ENCODE measurements around the gene FAM3C.
A peak's percentile ranks its signal among the peaks of the same experiment; 100 is the strongest.
"Not testable (repeated sequence)": the region's sequence is repeated elsewhere in the genome, so short reads cannot be mapped to it uniquely, and the experiment has no call there.

The FAM3C gene

DNA sequence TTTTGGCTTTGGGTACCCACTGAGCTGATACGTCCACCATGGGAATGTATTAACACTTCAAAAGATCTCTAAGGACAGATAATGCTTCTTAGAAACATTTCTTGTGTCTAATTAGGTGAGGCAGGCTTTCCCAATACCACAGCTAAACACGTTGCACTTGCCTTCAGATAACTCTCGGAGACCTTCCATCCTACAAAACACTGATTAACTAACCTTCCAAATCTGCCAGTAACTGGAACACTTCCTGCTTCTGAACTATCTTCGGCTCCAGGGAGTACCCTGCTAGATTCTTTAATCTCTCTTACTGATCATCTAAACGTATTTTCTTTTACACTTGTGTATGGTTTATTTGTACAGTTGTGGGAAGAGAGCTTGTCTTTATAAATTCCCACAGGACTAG lies 68.4 kb downstream of the FAM3C start:
- DNase-seq (ENCODE audit: low read depth): no peak
- TF ChIP-seq CTCF (IDR thresholded peaks at IDR 0.05; ENCODE audit: control insufficient read depth, insufficient read depth, low read depth, low read length, missing control alignments): no peak
- H3K4me3 ChIP-seq (ENCODE audit: control insufficient read depth, low read depth, low read length): no peak overlapping the region

DNA sequence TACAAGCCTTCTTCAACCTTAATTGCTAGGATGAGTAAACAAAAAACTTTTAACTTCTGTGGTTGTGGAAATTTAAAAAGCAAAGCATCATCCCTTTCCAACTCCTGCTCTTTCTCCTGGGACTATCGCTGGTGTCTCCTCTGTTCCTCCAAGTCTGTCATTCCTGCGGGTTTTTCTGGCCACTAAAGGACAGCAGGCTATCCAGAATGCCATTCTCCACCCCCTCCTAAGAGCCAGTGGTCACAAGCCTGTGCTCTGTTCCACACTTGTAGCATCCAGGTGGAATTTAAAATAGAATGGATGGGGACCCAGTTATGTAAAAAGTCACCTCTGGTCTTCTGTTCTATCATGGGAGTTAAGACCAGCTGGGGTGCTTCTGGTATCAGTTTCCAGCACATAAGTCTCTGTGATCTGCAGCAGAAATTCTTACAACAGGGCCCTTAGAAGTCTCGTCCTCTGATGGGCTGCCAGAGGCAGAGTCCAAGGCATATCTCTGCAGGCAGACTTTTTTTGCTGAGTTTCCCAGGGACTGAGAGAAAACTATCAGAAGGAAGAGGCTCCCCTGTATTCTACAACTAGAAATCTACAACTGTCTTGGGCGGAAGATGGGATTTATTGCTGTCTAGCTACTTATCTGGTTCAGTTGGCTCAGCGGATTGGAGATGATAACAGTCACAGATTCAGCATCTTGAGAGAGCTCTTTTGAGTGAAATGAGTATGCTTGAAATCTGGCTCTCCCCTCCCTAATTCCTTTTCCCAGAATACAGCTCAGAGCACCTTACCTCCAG lies 72.4 kb downstream of the FAM3C start:
- DNase-seq (ENCODE audit: low read depth): no peak
- TF ChIP-seq CTCF (IDR thresholded peaks at IDR 0.05; ENCODE audit: control insufficient read depth, insufficient read depth, low read depth, low read length, missing control alignments): no peak
- H3K4me3 ChIP-seq (ENCODE audit: control insufficient read depth, low read depth, low read length): no peak overlapping the region

DNA sequence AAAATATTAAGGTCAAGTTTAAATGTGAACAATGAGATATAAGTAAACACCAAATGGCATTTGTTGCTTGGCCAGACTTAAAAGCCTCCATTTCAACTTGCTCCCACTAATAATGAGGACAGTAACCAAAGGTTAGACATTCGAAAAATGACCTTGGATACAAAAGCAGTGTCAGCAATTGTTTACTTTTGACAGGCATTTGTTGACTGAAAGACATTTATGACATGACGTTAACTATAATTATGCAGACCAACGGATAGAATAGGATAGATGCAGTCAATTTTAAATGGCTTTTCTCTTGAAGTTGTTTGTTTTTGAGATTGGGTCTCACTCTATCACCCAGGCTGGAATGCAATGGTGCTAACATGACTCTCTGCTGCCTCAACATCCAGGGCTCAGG lies 73.6 kb downstream of the FAM3C start:
- TF ChIP-seq CTCF (IDR thresholded peaks at IDR 0.05; ENCODE audit: control insufficient read depth, insufficient read depth, low read depth, low read length, missing control alignments): no peak
- H3K4me3 ChIP-seq (ENCODE audit: control insufficient read depth, low read depth, low read length): no peak overlapping the region
- no peak for DNase-seq (ENCODE audit: low read depth)

DNA sequence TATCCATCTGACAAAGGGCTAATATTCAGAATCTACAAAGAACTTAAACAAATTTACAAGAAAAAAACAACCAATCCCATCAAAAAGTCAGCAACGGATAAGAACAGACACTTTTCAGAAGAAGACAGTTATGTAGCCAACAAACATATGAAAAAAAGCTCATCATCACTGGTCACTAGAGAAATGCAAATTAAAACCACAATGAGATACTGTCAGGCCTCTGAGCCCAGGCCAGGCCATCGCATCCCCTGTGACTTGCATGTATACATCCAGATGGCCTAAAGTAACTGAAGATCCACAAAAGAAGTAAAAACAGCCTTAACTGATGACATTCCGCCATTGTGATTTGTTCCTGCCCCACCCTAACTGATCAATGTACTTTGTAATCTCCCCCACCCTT lies 80.9 kb downstream of the FAM3C start:
- not testable (repeated sequence) for H3K4me3 ChIP-seq (ENCODE audit: control insufficient read depth, low read depth, low read length); DNase-seq (ENCODE audit: low read depth)

DNA sequence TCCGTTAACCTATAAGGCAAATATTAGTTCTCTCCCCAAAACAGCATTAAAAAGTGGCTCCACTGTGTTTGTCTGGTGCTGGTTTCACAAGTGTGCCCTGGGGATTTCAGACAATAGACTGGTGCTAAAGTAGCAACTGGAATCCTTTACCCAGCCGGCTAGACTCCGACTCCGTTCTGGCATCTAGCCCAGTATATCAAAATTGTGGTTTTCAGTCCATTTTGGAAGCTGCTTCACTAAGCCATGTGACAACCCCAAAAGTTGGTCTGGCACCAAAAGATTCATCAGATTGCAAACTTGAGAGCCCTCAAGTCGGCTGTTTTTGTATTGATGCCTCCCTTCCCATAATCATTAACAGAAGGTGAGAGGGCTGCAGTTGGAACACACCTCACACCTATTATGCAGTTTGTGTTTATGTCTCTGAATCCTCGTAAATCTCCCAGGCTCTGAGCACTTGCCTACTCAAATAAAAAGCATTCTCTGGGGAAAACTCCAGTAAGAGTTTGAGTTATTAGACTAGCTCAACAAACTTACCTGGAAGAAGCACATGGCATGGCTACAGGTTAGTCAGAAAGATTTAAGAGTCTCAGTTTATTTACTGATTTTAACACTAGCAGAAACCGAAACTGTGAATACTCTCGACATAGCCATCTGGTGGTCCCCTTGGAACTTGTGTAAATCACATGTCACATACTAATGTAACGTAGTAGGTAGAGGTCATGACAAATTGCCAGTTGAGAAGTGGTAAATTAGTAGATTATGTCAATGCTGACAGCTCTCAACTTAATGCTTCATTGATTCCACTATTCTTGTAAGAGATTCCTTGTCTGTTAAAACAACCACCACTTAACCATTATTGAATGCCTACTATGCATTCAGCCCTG lies 82.1 kb downstream of the FAM3C start:
- no peak overlapping the region for H3K4me3 ChIP-seq (ENCODE audit: control insufficient read depth, low read depth, low read length)
- TF ChIP-seq CTCF (IDR thresholded peaks at IDR 0.05; ENCODE audit: control insufficient read depth, insufficient read depth, low read depth, low read length, missing control alignments): no peak
- peak; percentile 57 for DNase-seq (ENCODE audit: low read depth)

DNA sequence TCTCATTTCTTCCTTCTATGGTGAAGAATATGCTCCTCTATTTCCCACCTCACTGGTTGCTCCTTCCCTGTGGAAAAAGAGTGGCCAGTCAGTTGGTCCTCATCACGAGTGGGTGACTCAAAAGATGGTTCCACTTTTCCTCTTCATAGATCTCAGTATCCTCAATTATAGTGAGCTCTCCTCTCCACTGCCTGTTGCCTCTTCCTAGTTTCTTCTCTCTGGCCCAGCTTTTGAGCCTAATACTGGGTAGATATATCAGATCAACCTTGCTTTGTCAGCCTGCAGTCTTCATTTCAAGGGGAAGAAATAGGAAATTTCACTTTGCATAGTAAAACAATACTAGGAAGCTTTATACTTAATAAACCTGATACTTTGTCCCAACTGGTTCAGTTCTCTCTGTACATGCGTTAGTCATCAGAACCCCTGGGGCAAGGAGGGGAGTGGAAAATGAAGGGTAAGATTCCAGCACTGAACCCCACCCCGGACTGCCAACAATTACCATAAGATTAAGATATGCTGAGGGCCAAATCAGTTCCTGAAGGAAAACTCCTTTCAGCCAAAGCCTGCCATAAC lies 82.8 kb downstream of the FAM3C start:
- no peak overlapping the region for H3K4me3 ChIP-seq (ENCODE audit: control insufficient read depth, low read depth, low read length)
- no peak for DNase-seq (ENCODE audit: low read depth)
- no peak for TF ChIP-seq CTCF (IDR thresholded peaks at IDR 0.05; ENCODE audit: control insufficient read depth, insufficient read depth, low read depth, low read length, missing control alignments)
